Retina (tissue), 1 donor: ENCODE results near the gene MKI67.

ENCODE experiments used
- DNase-seq: peaks from one replicate; pipeline ENCODE4 v3.0.0-alpha.2; 2016

The MKI67 gene

GRCh38 chr10:128081720-128082119 is 44.5 kb downstream of the MKI67 start:
- DNase-seq = no peak

- no peak for DNase-seq
Observed at GRCh38 chr10:128081222-128081621, 45.0 kb downstream of the MKI67 start.

- DNase-seq = no peak
Observed at GRCh38 chr10:128080641-128081040, 45.6 kb downstream of the MKI67 start.

- no peak for DNase-seq
Observed at GRCh38 chr10:128080231-128080630, 46.0 kb downstream of the MKI67 start.

GRCh38 chr10:128078136-128078969 is 47.9 kb downstream of the MKI67 start:
- peak; percentile 54 for DNase-seq

GRCh38 chr10:128077155-128077875 is 48.9 kb downstream of the MKI67 start:
- DNase-seq = no peak

GRCh38 chr10:128074589-128074988 is 51.6 kb downstream of the MKI67 start:
- DNase-seq = no peak

- DNase-seq = no peak
Observed at GRCh38 chr10:128073890-128074289, 52.3 kb downstream of the MKI67 start.

- DNase-seq = no peak
Observed at GRCh38 chr10:128072941-128073645, 53.1 kb downstream of the MKI67 start.

GRCh38 chr10:128072046-128072445 is 54.2 kb downstream of the MKI67 start:
- DNase-seq = no peak

GRCh38 chr10:128071417-128071782 is 54.8 kb downstream of the MKI67 start:
- no peak for DNase-seq

GRCh38 chr10:128070721-128071416 is 55.4 kb downstream of the MKI67 start:
- no peak for DNase-seq

GRCh38 chr10:128070161-128070560 is 56.1 kb downstream of the MKI67 start:
- no peak for DNase-seq

- peak; percentile 82 for DNase-seq
Observed at GRCh38 chr10:128069351-128070051, 56.7 kb downstream of the MKI67 start.

- no peak for DNase-seq
Observed at GRCh38 chr10:128068398-128069285, 57.6 kb downstream of the MKI67 start.

GRCh38 chr10:128067691-128068397 is 58.4 kb downstream of the MKI67 start:
- no peak for DNase-seq

GRCh38 chr10:128066870-128067382 is 59.3 kb downstream of the MKI67 start:
- no peak for DNase-seq

GRCh38 chr10:128065881-128066534 is 60.2 kb downstream of the MKI67 start:
- no peak for DNase-seq

- no peak for DNase-seq
Observed at GRCh38 chr10:128064970-128065580, 61.1 kb downstream of the MKI67 start.
